K562 (cell line): ENCODE data around the gene UBE2H. TPM values are rescaled to one million over a fixed set of nuclear protein-coding genes. Genes with fewer than 3 reads are reported as not detected.

Source experiments
- ATAC-seq: fragments of 200-7000 bp; cut with Tn5 transposase; 3 replicates; pipeline ENCODE4 v1.9.1; 2020; ENCODE audit warnings: moderate library complexity
- BruUV-seq: library from RNA; stranded (reverse); fragments of 400-500 nt; replicated peaks from 2 replicates; lab custom pipeline; 2021; lab: Mats Ljungman, UMichigan
- CTCF ChIA-PET: fragments of 300-600 bp; formaldehyde crosslinking; extraction: SDS; loops from one replicate; lab custom pipeline; 2021; ENCODE audit warnings: low intra/inter-chr PET ratio; lab: Yijun Ruan, JAX
- POLR2A ChIA-PET: fragments of 300-600, 350-650 bp; sonication (Branson Sonifier 250); formaldehyde crosslinking; extraction: SDS; loops from one replicate; lab custom pipeline; 2021; ENCODE audit warnings: antibody characterized with exemption, inconsistent platforms; lab: Yijun Ruan, JAX
- DNase-seq, 4 experiments: peaks; one replicate each; pipeline versions ENCODE4 v3.0.0 to v3.0.0-alpha.2; 2011 to 2018; ENCODE audit warnings: low spot score in 3 of 4, mixed read lengths in 3 of 4; ENCODE audit errors: extremely low read depth in 1 of 4
- FAIRE-seq: peaks from 2 replicates; lab custom pipeline; 2011; peaks lifted over from hg19 to GRCh38; lab: Jason Lieb, UNC
- H2AFZ ChIP-seq: 2 replicates; pipeline ENCODE4 v1.6.0; 2011; ENCODE audit warnings: low read depth, low read length, control low read depth, inconsistent platforms
- H3K27ac ChIP-seq: fragments of 200-600 bp; 3 replicates; pipeline ENCODE4 v1.8.0; 2011; ENCODE audit warnings: low read depth, mild to moderate bottlenecking, control low read depth, inconsistent platforms, low read length, moderate library complexity, mixed read lengths; ENCODE audit errors: extremely low read depth
- H3K27me3 ChIP-seq, 2 experiments: fragments of 300-600 bp in 1 of 2; 2 replicates in 1 of 2; 3 replicates in 1 of 2; pipeline versions ENCODE4 v1.6.0 to v1.8.0; 2011; ENCODE audit warnings: inconsistent platforms in 2 of 2, low read length in 2 of 2, mild to moderate bottlenecking in 1 of 2, mixed read lengths in 1 of 2, moderate library complexity in 1 of 2; ENCODE audit not compliant: control insufficient read depth in 2 of 2, insufficient read depth in 2 of 2
- H3K36me3 ChIP-seq: fragments of 300-600 bp; 3 replicates; pipeline ENCODE4 v1.8.0; 2011; ENCODE audit warnings: mild to moderate bottlenecking, low read length, inconsistent platforms; ENCODE audit not compliant: control insufficient read depth, insufficient read depth
- H3K4me1 ChIP-seq, 2 experiments: fragments of 200-600 bp in 1 of 2; replicated peaks in 1 of 2; 2 replicates in 1 of 2; 3 replicates in 1 of 2; pipeline versions ENCODE4 v1.5.1 to v1.8.0; 2011; ENCODE audit warnings: inconsistent platforms in 2 of 2, low read length in 2 of 2, mild to moderate bottlenecking in 1 of 2, mixed read lengths in 1 of 2, moderate library complexity in 1 of 2; ENCODE audit not compliant: control insufficient read depth in 2 of 2, insufficient read depth in 2 of 2
- H3K4me2 ChIP-seq: 2 replicates; pipeline ENCODE4 v1.6.1; 2011; ENCODE audit warnings: low read length, control low read depth, inconsistent platforms, mixed read lengths; ENCODE audit not compliant: insufficient read depth
- H3K4me3 ChIP-seq: fragments of 200-600 bp; sonication (generic), shearing (Covaris generic); 2 replicates; pipeline ENCODE4 v1.5.1; 2016; ENCODE audit warnings: control low read depth, inconsistent platforms
- H3K79me2 ChIP-seq: fragments of 200-600 bp; 3 replicates; pipeline ENCODE4 v1.8.0; 2011; ENCODE audit warnings: low read length, inconsistent platforms; ENCODE audit not compliant: control insufficient read depth, insufficient read depth
- H3K9ac ChIP-seq, 2 experiments: 2 replicates each; pipeline versions ENCODE4 v1.6.0 to v1.6.1; 2011; ENCODE audit warnings: low read depth in 2 of 2, low read length in 2 of 2, control low read depth in 1 of 2, inconsistent platforms in 1 of 2, mild to moderate bottlenecking in 1 of 2, mixed read lengths in 1 of 2; ENCODE audit not compliant: insufficient read depth in 1 of 2
- H3K9me1 ChIP-seq: one replicate; pipeline ENCODE4 v1.6.0; 2011; ENCODE audit warnings: inconsistent platforms, mild to moderate bottlenecking, low read length, moderate library complexity; ENCODE audit not compliant: control insufficient read depth, insufficient read depth
- H3K9me3 ChIP-seq: replicated peaks from 2 replicates; pipeline ENCODE4 v1.5.1; 2011; ENCODE audit warnings: low read depth, low read length, inconsistent platforms; ENCODE audit not compliant: control insufficient read depth, insufficient read depth
- H4K20me1 ChIP-seq: replicated peaks from 2 replicates; pipeline ENCODE4 v1.6.1; 2011; ENCODE audit warnings: low read length, inconsistent platforms, mixed read lengths; ENCODE audit not compliant: control insufficient read depth, insufficient read depth
- BRF1 ChIP-seq: IDR thresholded peaks from 3 replicates; pipeline ENCODE4 v1.6.1; 2011; ENCODE audit warnings: borderline replicate concordance, mild to moderate bottlenecking; ENCODE audit not compliant: insufficient read length; ENCODE audit errors: extremely low read depth
- C11orf30 ChIP-seq: fragments of 450-650 bp; IDR thresholded peaks from 2 replicates; pipeline ENCODE4 v1.6.1; 2016; ENCODE audit warnings: low read depth, mild to moderate bottlenecking
- CTBP1 ChIP-seq: fragments of 450-650 bp; IDR thresholded peaks from 2 replicates; pipeline ENCODE4 v1.6.1; 2016; ENCODE audit warnings: borderline replicate concordance
- ETV6 ChIP-seq, 3 experiments: fragments of 150-350 bp in 1 of 3; sonication (generic) in 1 of 3; formaldehyde crosslinking in 1 of 3; IDR thresholded peaks; 2 replicates each; pipeline versions ENCODE4 v1.6.1 to v1.8.0; 2014 to 2022; ENCODE audit warnings: borderline replicate concordance in 2 of 3, low read depth in 2 of 3, antibody characterized with exemption in 1 of 3, low read length in 1 of 3, mild to moderate bottlenecking in 1 of 3, missing genetic modification reagents in 1 of 3
- HLTF ChIP-seq: fragments of 450-650 bp; IDR thresholded peaks from 2 replicates; pipeline ENCODE4 v1.6.1; 2016
- MAFG ChIP-seq: fragments of 450-650 bp; conservative IDR thresholded peaks from 2 replicates; pipeline ENCODE4 v1.6.1; 2016; ENCODE audit warnings: missing genetic modification characterization, missing compliant biosample characterization
- NFE2 ChIP-seq: IDR thresholded peaks from 2 replicates; pipeline ENCODE4 v1.6.1; 2014; ENCODE audit warnings: antibody characterized with exemption, low read depth
- NFE2L1 ChIP-seq: fragments of 450-650 bp; IDR thresholded peaks from 2 replicates; pipeline ENCODE4 v1.6.1; 2016; ENCODE audit warnings: missing genetic modification characterization, low read depth, mild to moderate bottlenecking, missing compliant biosample characterization, moderate library complexity, borderline replicate concordance
- PHF21A ChIP-seq: fragments of 450-650 bp; IDR thresholded peaks from 2 replicates; pipeline ENCODE4 v1.6.1; 2017; ENCODE audit warnings: low read depth, borderline replicate concordance
- PKNOX1 ChIP-seq: fragments of 450-650 bp; IDR thresholded peaks from 2 replicates; pipeline ENCODE4 v1.6.1; 2016
- PRPF4 ChIP-seq: fragments of 200-400 bp; formaldehyde crosslinking; IDR thresholded peaks from one replicate; pipeline ENCODE4 v1.6.1; 2017; ENCODE audit warnings: low read length, low read depth, mild to moderate bottlenecking; ENCODE audit not compliant: insufficient read depth, poor library complexity, severe bottlenecking
- RFX5 ChIP-seq: IDR thresholded peaks from 2 replicates; pipeline ENCODE4 v1.6.1; 2011; ENCODE audit warnings: low read depth, mild to moderate bottlenecking, improper control_type of control experiment, low read length
- TFAP4 ChIP-seq: sonication (generic); formaldehyde crosslinking; IDR thresholded peaks from 2 replicates; pipeline ENCODE4 v1.8.0; 2022; ENCODE audit warnings: missing genetic modification reagents, mild to moderate bottlenecking, moderate library complexity, borderline replicate concordance
- XRCC3 ChIP-seq: fragments of 450-650 bp; IDR thresholded peaks from 2 replicates; pipeline ENCODE4 v1.6.1; 2017; ENCODE audit warnings: mild to moderate bottlenecking, moderate library complexity
- ZMIZ1 ChIP-seq, 2 experiments: fragments of 150-350 bp in 1 of 2; IDR thresholded peaks; 2 replicates each; pipeline ENCODE4 v1.6.1; 2012 to 2016; ENCODE audit warnings: low read depth in 2 of 2, low read length in 2 of 2, mild to moderate bottlenecking in 1 of 2, moderate library complexity in 1 of 2
- ZNF121 ChIP-seq: sonication (generic); formaldehyde crosslinking; conservative IDR thresholded peaks from 2 replicates; pipeline ENCODE4 v1.8.0; 2022; ENCODE audit warnings: missing genetic modification reagents
- ZNF766 ChIP-seq: fragments of 200-800 bp; sonication (Bioruptor generic); conservative IDR thresholded peaks from 2 replicates; pipeline ENCODE4 v1.6.1; 2016; ENCODE audit warnings: missing genetic modification characterization, missing compliant biosample characterization
- WGBS: fragments of 100-300 bp; shearing (Covaris generic); methylation state at CpG from one replicate; pipeline ENCODE4 v1.1.6; 2016; ENCODE audit warnings: low coverage, mixed read lengths; ENCODE audit not compliant: insufficient coverage; ENCODE audit errors: missing lambda C conversion rate; 5-methylcytosine and 5-hydroxymethylcytosine counted together
- in situ Hi-C: fragments of 300-500 bp; cut with MboI; formaldehyde crosslinking; loops from 4 replicates; pipeline ENCODE4 v1.15.0; 2018; ENCODE audit warnings: inconsistent platforms, mixed read lengths
- intact Hi-C: fragments of 100-400 bp; cut with micrococcal nuclease; formaldehyde crosslinking; loops from 2 replicates; pipeline ENCODE4 v1.14.2; 2022
- polyA plus RNA-seq, 8 experiments: library from polyadenylated mRNA; depleted of rRNA in 4 of 8; stranded (reverse) in 5 of 8; unstranded in 3 of 8; fragments of >200 nt; fragmentation: Nextera tagmentation in 2 of 8; fragmentation: Illumina TruSeq in 1 of 8; extraction: Ambion mirVana in 2 of 8; extraction: Trizol in 1 of 8; gene quantifications; 2 replicates each; pipeline versions ENCODE4 v1.2.1 to v1.2.3, GENCODE V29; 2011 to 2014; ENCODE audit warnings: inconsistent platforms in 1 of 8, missing spikeins in 1 of 8
- total RNA-seq, 7 experiments: library from RNA; depleted of rRNA in 6 of 7; stranded (reverse); fragments of >200 nt in 6 of 7; fragmentation: Illumina TruSeq in 2 of 7; extraction: Trizol in 2 of 7; gene quantifications; 2 replicates each; pipeline versions ENCODE4 v1.2.1 to v1.2.3, GENCODE V29; 2011 to 2021; ENCODE audit warnings: low replicate concordance in 1 of 7

The UBE2H gene
- total and polyA plus RNA-seq, 9 of the 15 experiments (the other 6 are each of a cell fraction or from before 2014, with no cell fraction given) = 6.3 to 33.0 (median 13.3) TPM

- TF ChIP-seq ZNF121 (no peak), ZMIZ1 (IDR thresholded peaks at IDR 0.05; ENCODE audit: low read depth in 2 of 2, low read length in 2 of 2) (no peak), TFAP4 (peak; percentile 41; the same call in 1 of the 2 replicates), PKNOX1 (no peak)
Measured at GRCh38 chr7:129909669-129910068, 43.1 kb downstream of the UBE2H start (continued).

GRCh38 chr7:129908181-129908580 lies 44.6 kb downstream of the UBE2H start:
- H3K4me2 ChIP-seq = no peak overlapping the region
- peaks cover 0 to 11% of the 10 kb centered on the region in 2 experiments; a peak in 4 of 5 replicates for H3K4me1 ChIP-seq
- ATAC-seq = no peak
- no peak overlapping the region for H3K9ac ChIP-seq
- no peaks in the 10 kb centered on the region for H4K20me1 ChIP-seq
- no peak overlapping the region for H2AFZ ChIP-seq
- BruUV-seq = no TSS peak
- no peaks in the 10 kb centered on the region for H3K9me3 ChIP-seq
- POLR2A ChIA-PET = interaction anchor here (0.6 to 1.4 kb wide), 7 partner anchors 9 to 335 kb away, joined by 3 to 6 read pairs (median 3); no protein-coding TSS in a partner anchor
- H3K36me3 ChIP-seq = no peaks in the 10 kb centered on the region
- no peaks in the 10 kb centered on the region for H3K79me2 ChIP-seq
- H3K27ac ChIP-seq = no peak overlapping the region
- in situ Hi-C loops (no loop called here), intact Hi-C loops (no loop called here)
- DNase-seq = no peak
- no peaks in the 10 kb centered on the region for H3K27me3 ChIP-seq
- no peak overlapping the region for H3K4me3 ChIP-seq
- CTCF ChIA-PET = no interaction called here
- FAIRE-seq = no peak
- H3K9me1 ChIP-seq = no peaks in the 10 kb centered on the region
- WGBS = 51% methylated on average over 1 of the region's 1 CpG
- no peak for TF ChIP-seq XRCC3
- TF ChIP-seq ETV6 (IDR thresholded peaks at IDR 0.05; ENCODE audit: borderline replicate concordance in 1 of 2, low read depth in 2 of 2, low read length in 1 of 2) = no peak
- no peak for TF ChIP-seq ETV6 (CRISPR knock-in tag; IDR thresholded peaks at IDR 0.05; ENCODE audit: borderline replicate concordance)
- no peak for TF ChIP-seq HLTF
- TF ChIP-seq NFE2 = peak; percentile 86
- peak; percentile 33; the same call in 1 of the 2 replicates for TF ChIP-seq NFE2L1
- peak; percentile 89 for TF ChIP-seq MAFG (tag)
- TF ChIP-seq C11orf30 = peak; percentile 82
- no peak for TF ChIP-seq BRF1
- TF ChIP-seq RFX5 = no peak
- no peak for TF ChIP-seq PHF21A
- no peak for TF ChIP-seq CTBP1
- peak; percentile 76 for TF ChIP-seq ZNF766 (CRISPR knock-in tag)
- no peak for TF ChIP-seq PRPF4
